Effector memory CD8-positive, alpha-beta T cell (primary cell): ENCODE data around the gene TBPL2.
A peak's percentile ranks its signal among the peaks of the same experiment; 100 is the strongest.
"Not testable (repeated sequence)": the region's sequence is repeated elsewhere in the genome, so short reads cannot be mapped to it uniquely, and the experiment has no call there.

Source experiments
- ATAC-seq: fragments of 150-1000 bp; cut with Tn5 transposase; replicated peaks from 2 replicates; pipeline ENCODE4 v1.10.0; 2021; ENCODE audit warnings: mild to moderate bottlenecking, moderate library complexity
- DNase-seq, 3 experiments: peaks; one replicate each; pipeline ENCODE4 v3.0.0; 2021
- H3K27ac Mint-ChIP-seq, 2 donors: one replicate each; pipeline ENCODE4 v1.8.0; 2022; ENCODE audit warnings: mild to moderate bottlenecking in 2 of 2, mixed read lengths in 2 of 2, moderate library complexity in 2 of 2
- H3K27me3 Mint-ChIP-seq, 2 donors: one replicate each; pipeline ENCODE4 v1.8.0; 2022; ENCODE audit warnings: mixed read lengths in 2 of 2
- H3K36me3 Mint-ChIP-seq: one replicate; pipeline ENCODE4 v1.8.0; 2022; ENCODE audit warnings: mild to moderate bottlenecking, moderate library complexity, mixed read lengths; ENCODE audit not compliant: insufficient read depth
- H3K4me1 Mint-ChIP-seq, 2 donors: one replicate each; pipeline ENCODE4 v1.8.0; 2022; ENCODE audit warnings: low read depth in 2 of 2, mixed read lengths in 2 of 2
- H3K4me3 Mint-ChIP-seq, 2 donors: one replicate each; pipeline ENCODE4 v1.8.0; 2022; ENCODE audit warnings: mild to moderate bottlenecking in 2 of 2, mixed read lengths in 2 of 2, moderate library complexity in 2 of 2
- H3K9me3 Mint-ChIP-seq, 2 donors: one replicate each; pipeline ENCODE4 v1.8.0; 2022; ENCODE audit warnings: mixed read lengths in 2 of 2

Gene TBPL2

GRCh38 chr14:55410876-55411275, 29.5 kb downstream of the TBPL2 start:
- H3K27ac Mint-ChIP-seq = peak overlapping the region; percentile 86 to 92
- no peak for DNase-seq
- ATAC-seq = no peak
- peaks cover 3% of the 10 kb centered on the region for H3K36me3 Mint-ChIP-seq
- H3K4me3 Mint-ChIP-seq = peak overlapping the region; percentile 80 to 89
- peaks cover 17 to 36% of the 10 kb centered on the region in 2 donors for H3K4me1 Mint-ChIP-seq
- H3K27me3 Mint-ChIP-seq = peaks cover 6 to 11% of the 10 kb centered on the region in 2 donors
- no peaks in the 10 kb centered on the region for H3K9me3 Mint-ChIP-seq

- no peak overlapping the region for H3K4me3 Mint-ChIP-seq
- H3K36me3 Mint-ChIP-seq = peaks cover 9% of the 10 kb centered on the region
- ATAC-seq = no peak
- H3K27ac Mint-ChIP-seq = no peak overlapping the region
- H3K27me3 Mint-ChIP-seq = no peaks in the 10 kb centered on the region
- no peak for DNase-seq
- peaks cover 10 to 24% of the 10 kb centered on the region in 2 donors for H3K4me1 Mint-ChIP-seq
- no peaks in the 10 kb centered on the region for H3K9me3 Mint-ChIP-seq
Measured at GRCh38 chr14:55404173-55404854, 36.1 kb downstream of the TBPL2 start.

GRCh38 chr14:55401751-55402150, 38.7 kb downstream of the TBPL2 start:
- DNase-seq = no peak
- Mint-ChIP-seq H3K4me3 (no peak overlapping the region), H3K27ac (no peak overlapping the region)

GRCh38 chr14:55399852-55400251, 40.6 kb downstream of the TBPL2 start:
- H3K27me3 Mint-ChIP-seq = no peaks in the 10 kb centered on the region
- DNase-seq = no peak
- H3K4me1 Mint-ChIP-seq = peaks cover 6 to 13% of the 10 kb centered on the region in 2 donors
- no peaks in the 10 kb centered on the region for H3K9me3 Mint-ChIP-seq
- H3K36me3 Mint-ChIP-seq = peaks cover 13% of the 10 kb centered on the region
- H3K4me3 Mint-ChIP-seq = no peak overlapping the region
- peak overlapping the region in 1 of 2 donors; percentile 23 for H3K27ac Mint-ChIP-seq
- no peak for ATAC-seq

More at GRCh38 chr14:55401751-55402150, 38.7 kb downstream of the TBPL2 start:
- peaks cover 10% of the 10 kb centered on the region for H3K36me3 Mint-ChIP-seq
- no peak for ATAC-seq
- H3K27me3 Mint-ChIP-seq = no peaks in the 10 kb centered on the region
- no peaks in the 10 kb centered on the region for H3K9me3 Mint-ChIP-seq
- H3K4me1 Mint-ChIP-seq = peaks cover 5 to 13% of the 10 kb centered on the region in 2 donors

GRCh38 chr14:55399183-55399582, 41.2 kb downstream of the TBPL2 start:
- Mint-ChIP-seq H3K27me3 (no peaks in the 10 kb centered on the region), H3K9me3 (no peaks in the 10 kb centered on the region), H3K36me3 (peaks cover 18% of the 10 kb centered on the region), H3K27ac (no peak overlapping the region), H3K4me1 (peaks cover 2 to 8% of the 10 kb centered on the region in 2 donors), H3K4me3 (no peak overlapping the region)
- ATAC-seq (no peak), DNase-seq (no peak)

- ATAC-seq = no peak
- peaks cover 2 to 6% of the 10 kb centered on the region in 2 donors for H3K4me1 Mint-ChIP-seq
- peaks cover 21% of the 10 kb centered on the region for H3K36me3 Mint-ChIP-seq
- no peak for DNase-seq
- H3K9me3 Mint-ChIP-seq = no peaks in the 10 kb centered on the region
- H3K27ac Mint-ChIP-seq = no peak overlapping the region
- no peak overlapping the region for H3K4me3 Mint-ChIP-seq
- H3K27me3 Mint-ChIP-seq = no peaks in the 10 kb centered on the region
Measured at GRCh38 chr14:55398679-55399078, 41.7 kb downstream of the TBPL2 start.

DNA sequence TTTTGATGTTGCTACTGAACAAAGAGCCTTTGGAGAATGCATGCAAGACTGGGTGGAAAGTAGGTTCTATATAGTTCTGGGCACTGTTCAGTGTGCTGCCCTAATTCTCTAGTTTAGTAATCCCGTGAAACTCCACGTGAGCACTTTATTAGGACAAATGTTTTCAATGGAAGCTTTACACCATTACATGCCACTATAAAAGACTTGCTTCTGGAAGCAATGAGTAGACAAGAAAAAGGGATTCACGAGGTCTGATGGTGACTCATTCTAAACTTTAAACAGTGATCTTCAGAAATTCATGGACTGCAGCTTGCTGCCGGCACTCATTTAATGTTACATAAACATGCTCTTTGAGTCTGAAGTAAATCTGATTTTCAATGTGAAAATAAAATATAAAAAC, 51.1 kb downstream of the TBPL2 start:
- Mint-ChIP-seq H3K36me3 (peaks cover 48% of the 10 kb centered on the region), H3K4me1 (peaks cover 7 to 12% of the 10 kb centered on the region in 2 donors), H3K9me3 (no peaks in the 10 kb centered on the region), H3K4me3 (no peak overlapping the region), H3K27ac (no peak overlapping the region), H3K27me3 (no peaks in the 10 kb centered on the region)
- DNase-seq = no peak
- no peak for ATAC-seq

DNA sequence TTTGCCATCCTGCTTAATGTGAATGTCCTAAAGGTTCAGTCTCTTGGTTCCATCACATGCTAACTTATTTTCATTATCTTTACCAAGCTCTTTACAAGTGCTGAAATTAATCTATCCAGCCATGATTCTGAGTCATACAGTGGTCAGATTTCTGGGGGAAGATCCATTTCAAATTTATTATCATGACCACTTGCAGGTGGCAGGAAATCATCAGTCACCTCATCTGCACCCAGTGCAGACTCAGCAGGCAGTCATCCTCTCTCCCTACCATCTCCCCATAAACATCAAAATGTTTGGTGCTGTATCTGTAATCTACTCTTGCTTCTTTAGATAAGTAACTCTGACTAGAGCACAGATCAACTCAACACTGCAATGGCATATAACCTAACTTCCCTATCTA, 52.3 kb downstream of the TBPL2 start:
- DNase-seq = no peak
- ATAC-seq = no peak
- Mint-ChIP-seq H3K4me3 (no peak overlapping the region), H3K4me1 (peaks cover 7 to 12% of the 10 kb centered on the region in 2 donors), H3K36me3 (peaks cover 49% of the 10 kb centered on the region), H3K9me3 (no peaks in the 10 kb centered on the region), H3K27ac (peak overlapping the region; percentile 9 to 55), H3K27me3 (no peaks in the 10 kb centered on the region)

GRCh38 chr14:55387121-55387520, 53.3 kb downstream of the TBPL2 start:
- peaks cover 7 to 12% of the 10 kb centered on the region in 2 donors for H3K4me1 Mint-ChIP-seq
- H3K9me3 Mint-ChIP-seq = no peaks in the 10 kb centered on the region
- ATAC-seq (no peak), DNase-seq (no peak)
- H3K27ac Mint-ChIP-seq = peak overlapping the region in 1 of 2 donors; percentile 9
- H3K27me3 Mint-ChIP-seq = no peaks in the 10 kb centered on the region
- H3K36me3 Mint-ChIP-seq = peaks cover 43% of the 10 kb centered on the region
- no peak overlapping the region for H3K4me3 Mint-ChIP-seq

- Mint-ChIP-seq H3K4me1 (peaks cover 7 to 12% of the 10 kb centered on the region in 2 donors), H3K27me3 (no peaks in the 10 kb centered on the region), H3K27ac (peak overlapping the region; percentile 9 to 77), H3K9me3 (no peaks in the 10 kb centered on the region), H3K36me3 (peaks cover 45% of the 10 kb centered on the region), H3K4me3 (peak overlapping the region; percentile 23 to 49)
- ATAC-seq = peak; percentile 69
- DNase-seq = no peak
Measured at GRCh38 chr14:55386037-55386808, 54.2 kb downstream of the TBPL2 start.

- no peaks in the 10 kb centered on the region for H3K27me3 Mint-ChIP-seq
- H3K27ac Mint-ChIP-seq = peak overlapping the region in 1 of 2 donors; percentile 66
- H3K9me3 Mint-ChIP-seq = no peaks in the 10 kb centered on the region
- DNase-seq = no peak
- H3K4me3 Mint-ChIP-seq = no peak overlapping the region
- peaks cover 49% of the 10 kb centered on the region for H3K36me3 Mint-ChIP-seq
- ATAC-seq = no peak
- H3K4me1 Mint-ChIP-seq = peaks cover 7 to 12% of the 10 kb centered on the region in 2 donors
Measured at GRCh38 chr14:55384536-55384935, 55.9 kb downstream of the TBPL2 start.

DNA sequence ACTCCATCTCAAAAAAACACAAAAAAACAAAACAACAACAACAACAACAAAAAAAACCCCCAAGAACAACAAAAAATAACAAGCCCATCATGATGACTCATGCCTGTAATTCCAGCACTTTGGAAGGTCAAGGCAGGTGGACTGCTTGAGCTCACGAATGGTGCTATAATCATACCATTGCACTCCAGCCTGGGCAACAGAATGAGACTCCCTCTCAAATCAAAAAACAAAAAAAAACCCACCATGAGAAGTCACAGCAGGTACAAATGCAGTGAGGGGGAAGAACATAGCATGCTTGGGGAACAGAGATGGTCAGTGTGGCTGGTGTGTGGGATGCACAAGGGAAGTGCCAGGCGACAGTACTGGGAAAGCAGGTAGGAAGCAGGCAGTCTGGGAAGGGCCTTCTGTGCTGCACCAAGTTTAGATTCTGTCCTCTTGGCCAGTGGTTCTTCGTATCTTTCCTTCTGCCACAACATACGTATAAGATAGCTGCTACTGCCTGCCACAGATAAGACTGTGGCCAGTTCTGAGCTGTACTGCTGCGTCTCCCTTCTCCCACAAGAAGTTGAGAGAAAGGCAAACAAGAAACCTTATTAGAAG, 56.8 kb downstream of the TBPL2 start:
- no peak overlapping the region for H3K27ac Mint-ChIP-seq
- no peaks in the 10 kb centered on the region for H3K9me3 Mint-ChIP-seq
- ATAC-seq (no peak), DNase-seq (no peak)
- H3K36me3 Mint-ChIP-seq = peaks cover 47% of the 10 kb centered on the region
- no peaks in the 10 kb centered on the region for H3K27me3 Mint-ChIP-seq
- peaks cover 7 to 12% of the 10 kb centered on the region in 2 donors for H3K4me1 Mint-ChIP-seq
- H3K4me3 Mint-ChIP-seq = no peak overlapping the region

GRCh38 chr14:55383056-55383466, 57.4 kb downstream of the TBPL2 start:
- Mint-ChIP-seq H3K4me1 (peaks cover 7 to 12% of the 10 kb centered on the region in 2 donors), H3K36me3 (peaks cover 46% of the 10 kb centered on the region)
- not testable (repeated sequence) for H3K4me3 Mint-ChIP-seq, H3K27ac Mint-ChIP-seq, H3K9me3 Mint-ChIP-seq, DNase-seq, ATAC-seq, H3K27me3 Mint-ChIP-seq
